NCI-H2081 treated with DMSO at 0.1 percent for 48 hours (cell line): ENCODE measurements around the gene CA9.

Experiments
- DNase-seq: peaks from one replicate; lab custom pipeline; 2025; lab: John Stamatoyannopoulos, UW

CA9 gene

GRCh38 chr9:35675732-35676392, 2.1 kb downstream of the CA9 start:
- no peak for DNase-seq

DNA sequence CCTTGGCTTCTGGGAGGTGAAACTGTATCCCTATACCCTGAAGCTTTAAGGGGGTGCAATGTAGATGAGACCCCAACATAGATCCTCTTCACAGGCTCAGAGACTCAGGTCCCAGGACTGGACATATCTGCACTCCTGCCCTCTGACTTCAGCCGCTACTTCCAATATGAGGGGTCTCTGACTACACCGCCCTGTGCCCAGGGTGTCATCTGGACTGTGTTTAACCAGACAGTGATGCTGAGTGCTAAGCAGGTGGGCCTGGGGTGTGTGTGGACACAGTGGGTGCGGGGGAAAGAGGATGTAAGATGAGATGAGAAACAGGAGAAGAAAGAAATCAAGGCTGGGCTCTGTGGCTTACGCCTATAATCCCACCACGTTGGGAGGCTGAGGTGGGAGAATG, 5.4 kb downstream of the CA9 start:
- DNase-seq, result no peak

DNA sequence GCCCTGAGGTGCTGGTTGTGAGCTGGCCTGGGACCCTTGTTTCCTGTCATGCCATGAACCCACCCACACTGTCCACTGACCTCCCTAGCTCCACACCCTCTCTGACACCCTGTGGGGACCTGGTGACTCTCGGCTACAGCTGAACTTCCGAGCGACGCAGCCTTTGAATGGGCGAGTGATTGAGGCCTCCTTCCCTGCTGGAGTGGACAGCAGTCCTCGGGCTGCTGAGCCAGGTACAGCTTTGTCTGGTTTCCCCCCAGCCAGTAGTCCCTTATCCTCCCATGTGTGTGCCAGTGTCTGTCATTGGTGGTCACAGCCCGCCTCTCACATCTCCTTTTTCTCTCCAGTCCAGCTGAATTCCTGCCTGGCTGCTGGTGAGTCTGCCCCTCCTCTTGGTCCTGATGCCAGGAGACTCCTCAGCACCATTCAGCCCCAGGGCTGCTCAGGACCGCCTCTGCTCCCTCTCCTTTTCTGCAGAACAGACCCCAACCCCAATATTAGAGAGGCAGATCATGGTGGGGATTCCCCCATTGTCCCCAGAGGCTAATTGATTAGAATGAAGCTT, 6.1 kb downstream of the CA9 start:
- DNase-seq, result no peak

DNA sequence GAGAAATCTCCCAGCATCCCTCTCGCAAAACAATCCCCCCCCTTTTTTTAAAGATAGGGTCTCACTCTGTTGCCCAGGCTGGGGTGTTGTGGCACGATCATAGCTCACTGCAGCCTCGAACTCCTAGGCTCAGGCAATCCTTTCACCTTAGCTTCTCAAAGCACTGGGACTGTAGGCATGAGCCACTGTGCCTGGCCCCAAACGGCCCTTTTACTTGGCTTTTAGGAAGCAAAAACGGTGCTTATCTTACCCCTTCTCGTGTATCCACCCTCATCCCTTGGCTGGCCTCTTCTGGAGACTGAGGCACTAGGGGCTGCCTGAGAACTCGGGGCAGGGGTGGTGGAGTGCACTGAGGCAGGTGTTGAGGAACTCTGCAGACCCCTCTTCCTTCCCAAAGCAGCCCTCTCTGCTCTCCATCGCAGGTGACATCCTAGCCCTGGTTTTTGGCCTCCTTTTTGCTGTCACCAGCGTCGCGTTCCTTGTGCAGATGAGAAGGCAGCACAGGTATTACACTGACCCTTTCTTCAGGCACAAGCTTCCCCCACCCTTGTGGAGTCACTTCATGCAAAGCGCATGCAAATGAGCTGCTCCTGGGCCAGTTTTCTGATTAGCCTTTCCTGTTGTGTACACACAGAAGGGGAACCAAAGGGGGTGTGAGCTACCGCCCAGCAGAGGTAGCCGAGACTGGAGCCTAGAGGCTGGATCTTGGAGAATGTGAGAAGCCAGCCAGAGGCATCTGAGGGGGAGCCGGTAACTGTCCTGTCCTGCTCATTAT, 6.8 kb downstream of the CA9 start:
- DNase-seq, result no peak

DNA sequence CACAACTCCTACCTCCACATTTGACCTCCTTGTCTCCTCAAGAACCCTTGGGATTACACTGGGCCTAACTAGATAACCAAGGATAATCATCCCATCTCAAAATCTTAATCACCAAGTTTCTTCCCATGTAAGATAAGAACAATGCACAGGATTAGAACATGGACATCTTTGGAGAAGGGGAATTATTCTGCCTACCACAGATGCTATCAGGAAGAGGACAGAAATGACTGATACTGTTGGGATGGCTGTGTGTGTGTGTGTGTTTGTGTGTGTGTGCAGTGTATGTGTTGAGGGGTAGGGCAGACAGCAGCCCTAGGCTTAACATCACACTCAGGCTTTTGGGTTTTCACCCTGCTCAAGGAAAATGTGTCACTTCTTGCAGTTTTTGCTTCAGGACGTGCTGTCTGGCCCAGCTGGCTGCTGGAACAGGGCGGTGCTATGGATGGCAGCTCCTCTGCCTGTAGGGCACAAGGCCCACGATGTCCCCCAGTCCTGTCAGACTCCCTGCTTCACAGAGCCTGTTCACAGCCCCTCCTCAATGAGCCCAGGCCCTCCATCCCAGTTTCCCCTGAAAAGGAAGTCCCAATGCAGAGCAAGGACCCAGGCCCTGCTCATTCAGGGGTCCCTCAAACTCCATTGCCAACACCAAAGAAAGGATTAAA, 7.7 kb downstream of the CA9 start:
- DNase-seq, result no peak

- no peak for DNase-seq
Measured at GRCh38 chr9:35682051-35682450, 8.3 kb downstream of the CA9 start.

DNA sequence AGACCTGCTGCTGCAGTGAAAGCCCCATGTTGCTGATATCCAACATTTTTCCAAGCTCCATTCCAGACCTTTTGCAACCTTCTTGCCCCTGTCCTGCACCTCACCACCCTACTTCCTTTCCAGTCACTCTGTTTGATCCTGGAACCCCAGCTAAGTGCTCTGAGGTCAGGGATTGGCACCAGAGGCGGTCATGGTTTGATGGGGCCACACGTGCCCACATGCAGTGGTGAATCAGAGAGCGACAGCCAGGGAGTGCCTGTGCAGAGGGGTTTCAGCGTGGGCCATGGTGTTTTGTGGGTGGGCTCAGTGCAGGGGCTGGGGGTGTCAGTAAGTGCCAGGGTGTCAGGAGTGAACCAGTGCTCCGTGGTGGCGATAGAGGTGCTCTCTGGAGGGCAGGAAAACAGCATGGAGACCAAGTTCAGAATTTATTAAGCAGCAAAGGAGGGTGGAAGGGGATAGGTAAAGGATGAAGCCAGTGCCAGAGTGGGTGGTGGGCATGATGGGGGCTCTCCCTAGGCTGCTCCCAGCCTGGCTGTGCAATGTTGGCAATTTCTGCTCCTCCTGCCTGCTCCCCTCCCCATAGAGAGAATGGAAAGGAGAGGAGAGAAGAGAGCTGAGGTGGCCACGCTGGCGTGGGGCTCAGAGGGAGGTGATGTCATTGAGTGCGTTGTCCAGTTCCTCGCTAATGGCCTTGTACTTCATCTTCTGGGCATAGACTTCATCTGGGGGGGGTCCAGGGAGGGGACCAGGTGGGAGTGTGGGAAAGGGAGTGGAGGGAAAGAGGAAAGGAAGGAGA, 9.0 kb downstream of the CA9 start:
- no peak for DNase-seq

DNA sequence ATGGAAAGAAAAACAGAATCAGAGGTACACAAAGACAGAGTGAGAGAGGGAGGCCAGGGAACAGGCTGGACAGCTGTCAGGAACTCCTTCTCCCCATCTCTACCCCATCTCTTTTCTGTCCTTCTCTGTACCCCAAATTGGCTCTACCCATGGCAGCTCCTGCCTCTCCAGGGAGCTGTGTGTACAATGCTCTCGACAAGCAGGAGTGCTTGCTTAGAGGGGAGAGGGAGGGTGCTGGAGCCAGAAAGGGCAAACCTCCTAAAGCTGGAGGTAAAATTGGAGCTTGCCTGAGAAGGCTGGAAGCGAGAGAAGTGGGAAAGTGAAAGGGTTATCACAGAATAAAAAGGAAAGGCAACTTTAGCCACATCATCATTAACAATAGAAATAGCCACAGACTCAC, 9.6 kb downstream of the CA9 start:
- no peak for DNase-seq

GRCh38 chr9:35684921-35685320, 11.2 kb downstream of the CA9 start:
- no peak for DNase-seq

- DNase-seq, result no peak
Measured at GRCh38 chr9:35685506-35685905, 11.8 kb downstream of the CA9 start.

DNA sequence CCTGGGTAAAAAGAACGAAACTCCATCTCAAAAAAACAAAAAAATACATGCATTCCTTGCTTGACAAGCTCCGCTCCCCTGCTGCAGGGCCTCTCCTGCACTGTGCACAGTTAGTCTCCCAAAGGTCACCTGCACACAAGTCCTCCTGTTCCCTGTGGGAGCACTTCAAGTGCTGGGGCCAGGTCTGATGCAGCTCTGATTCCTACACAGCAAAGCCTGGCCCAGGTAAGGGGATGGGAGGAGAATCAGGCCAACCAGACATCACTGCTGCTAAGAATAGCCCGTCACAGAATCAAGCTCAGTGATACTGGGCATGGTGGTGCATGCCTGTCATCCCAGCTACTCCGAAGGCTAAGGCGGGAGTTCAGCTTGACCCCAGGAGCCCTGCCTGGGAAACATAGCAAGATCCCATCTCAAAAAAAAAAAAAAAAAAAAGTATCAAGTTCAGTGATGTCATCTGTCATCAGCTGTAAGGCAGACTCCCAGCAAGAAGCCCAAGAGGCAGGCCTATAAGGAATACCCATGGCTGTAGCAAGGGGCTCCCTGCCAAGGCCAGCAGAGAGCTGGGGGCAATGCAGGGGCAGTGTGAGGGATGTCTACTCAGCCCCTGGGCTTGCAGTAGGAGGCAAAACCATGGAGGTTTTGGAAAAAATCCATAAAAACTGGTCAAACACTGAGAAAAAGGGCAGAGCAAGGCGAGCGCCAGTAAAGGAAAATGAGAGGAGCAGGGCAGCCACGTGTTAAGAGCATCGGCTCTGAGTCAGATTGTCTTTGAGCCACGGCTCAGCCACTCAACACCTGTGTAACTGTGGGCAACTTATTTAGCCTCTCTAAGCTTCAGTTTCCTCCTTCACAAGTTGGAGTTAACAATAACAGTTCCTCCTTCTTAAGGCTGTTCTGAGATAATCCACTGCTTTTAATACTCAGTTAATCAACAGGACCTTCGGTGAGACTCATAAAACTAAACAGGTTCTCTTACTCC, 12.8 kb downstream of the CA9 start:
- DNase-seq, result no peak

- no peak for DNase-seq
Measured at GRCh38 chr9:35687306-35687705, 13.6 kb downstream of the CA9 start.

GRCh38 chr9:35687972-35688557, 14.3 kb downstream of the CA9 start:
- no peak for DNase-seq

DNA sequence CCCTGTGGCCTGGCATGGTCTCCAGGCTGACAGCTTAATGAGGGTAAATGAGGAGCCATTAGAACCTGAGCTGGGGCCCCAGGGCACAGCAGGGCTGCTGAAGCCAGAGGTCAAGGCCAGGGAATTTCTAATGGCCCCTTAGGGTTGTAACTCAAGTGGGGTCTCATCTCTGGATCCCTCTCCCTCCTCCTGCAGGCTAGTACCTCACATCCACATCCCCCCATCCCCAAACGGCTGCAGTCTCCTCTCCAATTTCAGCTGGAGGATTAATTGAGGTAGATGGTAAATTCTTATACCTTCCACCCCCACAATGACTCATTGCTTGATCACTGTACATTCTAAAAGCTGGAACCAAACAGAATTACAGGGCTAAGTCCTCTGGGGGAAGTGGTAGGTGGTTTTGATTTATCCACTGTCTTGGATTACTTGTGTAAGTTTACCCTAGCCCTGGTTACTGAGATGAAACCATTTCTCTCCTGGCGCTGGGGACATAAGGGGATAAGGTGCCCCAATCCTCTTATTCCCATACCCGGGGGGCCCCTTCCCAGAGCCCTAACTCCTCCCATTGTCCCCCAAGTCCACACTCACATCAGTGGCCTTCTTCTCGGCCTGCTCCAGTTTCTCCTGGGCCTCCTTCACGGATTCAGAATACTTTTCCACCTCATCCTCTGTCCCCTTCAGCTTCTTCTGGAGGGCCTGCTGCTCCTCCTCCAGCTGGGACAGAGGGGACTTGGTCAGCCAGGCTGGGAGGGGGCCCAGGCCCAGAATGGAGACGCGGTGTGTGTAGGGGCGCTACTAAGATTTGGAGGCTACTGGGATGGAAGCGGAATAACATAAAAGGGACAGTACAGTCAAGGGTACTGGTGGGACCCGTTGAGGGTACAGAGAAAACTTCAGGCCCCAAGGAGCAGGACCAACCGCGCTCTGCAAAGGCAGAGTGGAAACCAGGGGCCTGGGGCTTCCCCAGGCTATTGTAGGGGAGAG, 15.1 kb downstream of the CA9 start:
- no peak for DNase-seq

- no peak for DNase-seq
Measured at GRCh38 chr9:35689542-35690293, 16.0 kb downstream of the CA9 start, which contains the start of gene TPM2. TPM2 (minus strand) TSS chr9:35689925; CDS start chr9:35689817, 108 bp downstream.

GRCh38 chr9:35690294-35690613, 16.5 kb downstream of the CA9 start:
- no peak for DNase-seq

DNA sequence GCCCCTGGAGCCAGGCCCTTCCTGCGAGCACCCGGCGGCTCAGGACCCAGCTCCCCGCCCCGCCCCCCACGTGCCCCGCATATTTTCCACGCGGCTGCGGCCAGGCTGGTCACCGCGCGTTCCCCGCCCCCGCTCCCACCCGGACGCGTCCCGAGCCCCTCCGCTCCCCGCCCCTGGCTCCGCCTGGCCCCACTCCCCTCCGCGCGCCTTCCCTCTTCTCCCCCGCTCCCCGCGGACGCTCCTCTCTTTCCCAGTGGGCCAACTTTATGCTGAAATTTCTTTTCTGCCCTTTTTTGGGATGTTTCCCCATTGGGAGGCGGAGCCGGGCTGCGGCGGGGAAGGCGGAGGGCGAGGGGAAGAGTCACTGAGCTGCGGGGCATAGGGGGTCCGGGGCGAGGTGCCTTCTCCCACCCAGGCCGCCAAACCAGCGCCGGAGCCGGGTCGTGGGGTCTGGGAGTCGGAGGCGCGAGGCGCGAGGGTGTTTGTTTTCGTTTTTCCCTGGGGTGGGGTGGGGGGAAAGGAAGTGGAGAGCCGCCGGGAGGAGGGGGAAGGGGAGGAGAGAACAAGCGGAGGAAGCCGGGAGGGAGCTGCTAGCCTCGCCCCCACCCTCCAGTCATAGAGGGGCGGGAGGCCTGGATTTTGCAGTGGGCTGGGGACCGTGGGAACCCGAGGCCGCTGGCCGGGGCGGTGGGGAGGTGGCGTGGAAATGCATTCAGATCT, 17.0 kb downstream of the CA9 start:
- no peak for DNase-seq

DNA sequence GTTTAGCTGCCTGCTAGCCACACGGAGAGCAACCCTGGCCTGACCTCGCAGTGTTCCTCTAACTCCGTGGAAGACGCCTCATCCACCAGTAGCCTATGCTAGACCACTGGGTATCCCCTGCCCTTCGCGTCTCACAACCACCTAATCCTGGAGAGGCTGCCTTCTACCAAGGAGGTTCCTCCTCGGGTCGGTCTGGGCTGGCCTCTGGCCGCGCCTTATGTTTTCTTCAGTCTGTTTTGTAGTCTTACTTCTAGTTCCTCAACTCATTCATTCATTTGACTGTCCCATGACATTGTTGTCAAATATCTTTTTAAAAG, 17.6 kb downstream of the CA9 start:
- DNase-seq, result no peak
